Activated CD4-positive, alpha-beta T cell treated with anti-CD3 and anti-CD28 coated beads for 4 hours (primary cell): Measurements from ENCODE around the gene SERGEF.

Source experiments
- DNase-seq, 2 donors: peaks; one replicate each; pipeline ENCODE4 v3.0.0-alpha.2; 2020

SERGEF gene

DNA sequence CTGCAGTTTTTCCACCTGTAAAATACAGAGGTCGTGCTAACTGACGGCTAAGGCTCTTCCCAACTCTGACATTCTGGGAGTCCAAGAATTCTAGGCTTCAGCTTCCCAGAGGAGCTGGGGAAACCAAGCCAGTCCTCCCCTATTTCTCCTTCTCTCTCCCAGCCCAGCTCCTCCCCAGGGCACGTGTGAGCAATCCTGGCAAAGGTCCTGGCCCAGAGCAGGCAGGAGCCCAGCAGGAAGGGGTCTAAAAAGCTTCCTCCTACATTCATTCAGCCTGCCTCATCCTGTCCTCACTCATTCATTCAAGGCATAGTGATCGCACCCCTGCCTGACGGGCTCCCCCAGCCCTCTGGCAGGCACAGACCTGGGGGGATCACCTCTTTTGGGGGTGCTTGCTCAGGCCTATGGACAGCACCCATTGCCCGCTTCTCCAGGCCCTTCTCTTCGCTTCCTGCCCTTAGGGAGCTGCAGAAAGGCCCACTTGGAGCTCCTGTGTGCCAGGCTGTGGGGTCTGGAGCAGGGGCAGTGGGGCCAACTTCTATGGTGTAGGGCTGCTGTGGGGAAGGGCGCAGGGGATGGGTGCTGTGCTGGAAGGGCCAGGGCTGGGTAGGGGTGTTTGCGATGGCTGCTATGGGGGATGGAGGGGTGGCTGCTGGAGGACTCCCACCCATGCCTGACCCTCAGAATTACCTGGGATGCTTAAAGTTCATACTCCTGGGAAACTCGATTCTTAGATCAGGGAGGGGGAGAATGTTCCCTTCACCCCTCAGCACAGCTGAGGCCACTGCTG lies 268.5 kb downstream of the SERGEF start:
- no peak for DNase-seq

DNA sequence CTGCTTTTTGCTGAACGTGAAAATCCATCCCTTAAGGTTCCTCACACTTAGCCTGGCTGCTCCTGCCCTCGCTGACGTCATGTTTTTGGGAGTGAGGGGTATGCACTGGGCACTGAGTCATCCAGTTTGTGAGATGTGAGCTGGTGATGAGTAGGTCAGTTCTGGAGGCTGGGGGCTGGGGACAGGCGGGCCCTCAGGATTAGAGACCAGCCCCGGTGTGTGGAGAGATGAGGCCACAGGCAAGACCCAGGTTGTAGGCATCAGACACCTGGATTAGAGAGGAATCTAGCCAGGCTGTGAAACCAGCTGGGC lies 269.1 kb downstream of the SERGEF start:
- no peak for DNase-seq

DNA sequence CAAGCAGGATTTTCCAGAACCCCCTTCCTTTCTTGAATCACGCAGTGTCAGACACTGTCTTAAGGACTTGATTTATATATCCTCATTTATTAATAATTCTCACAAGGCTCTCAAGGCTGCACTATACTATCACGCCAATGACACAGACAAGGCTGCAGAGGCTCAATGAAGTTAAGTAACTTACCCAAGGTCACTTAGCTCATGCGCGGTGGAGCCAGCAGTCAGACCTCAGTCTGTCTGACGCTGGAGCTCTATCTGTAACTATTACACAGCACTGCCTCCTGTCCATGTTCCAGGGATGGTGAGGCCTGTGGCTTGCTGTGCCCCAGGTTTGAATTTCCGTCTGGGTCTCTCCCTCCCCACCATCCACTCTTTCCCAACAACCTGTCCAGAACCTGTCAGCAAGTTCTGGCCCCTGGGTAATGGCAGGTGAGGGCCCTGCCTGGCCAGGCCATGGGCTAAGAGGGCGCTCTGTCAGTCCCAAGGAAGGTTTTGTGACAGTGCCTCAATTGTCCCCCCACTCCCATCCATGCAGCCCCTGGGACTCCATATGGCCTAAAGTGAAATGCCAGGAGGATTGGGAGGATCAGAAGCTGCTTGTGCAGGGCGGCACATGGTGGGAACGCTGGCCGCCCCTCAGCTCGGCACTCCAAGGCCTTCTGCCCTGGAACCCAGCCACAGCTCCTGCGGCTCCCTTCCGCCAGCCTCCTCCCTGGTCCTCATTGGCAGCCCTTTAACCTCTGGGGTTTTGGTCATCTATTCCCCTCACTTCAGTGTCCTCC lies 269.6 kb downstream of the SERGEF start:
- no peak for DNase-seq

DNA sequence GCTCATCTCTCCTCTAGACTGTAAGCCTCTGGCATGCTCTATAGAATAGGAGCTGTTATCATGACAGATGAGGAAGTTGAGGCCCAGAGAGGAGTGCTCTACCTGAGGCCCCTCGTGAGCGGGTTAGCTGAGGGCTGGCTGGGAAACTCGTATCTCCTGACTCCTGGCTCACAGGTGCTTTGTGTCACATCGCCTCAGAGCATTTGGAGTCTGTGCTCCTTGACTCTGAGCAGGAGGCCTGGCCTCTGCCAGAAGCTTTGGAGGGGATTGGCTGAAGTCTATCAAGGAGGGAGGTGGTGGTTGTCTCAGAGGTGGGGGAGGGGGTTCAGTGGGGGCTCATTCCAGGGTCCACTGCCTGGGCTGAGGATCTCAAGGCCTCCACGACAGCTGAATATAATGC lies 270.8 kb downstream of the SERGEF start:
- no peak for DNase-seq

DNA sequence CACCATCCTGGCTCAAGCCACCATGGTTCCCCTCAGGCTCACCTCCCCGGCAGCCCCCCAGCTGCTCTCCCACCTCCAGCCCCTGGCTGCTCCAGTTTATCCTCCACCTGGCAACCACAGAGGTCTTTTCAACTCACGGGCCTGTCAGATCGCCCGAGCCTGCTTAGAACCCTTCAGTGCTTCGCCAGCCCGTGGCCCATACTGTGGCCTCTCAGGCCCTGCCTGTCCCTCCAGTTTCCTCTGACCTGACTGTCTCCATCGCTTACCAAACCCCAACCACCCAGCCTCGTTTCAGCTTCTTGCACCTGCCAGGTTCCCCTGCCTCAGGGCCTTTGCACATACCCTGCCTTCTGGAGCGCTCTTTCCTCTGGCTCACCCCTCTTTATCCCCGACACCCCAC lies 271.4 kb downstream of the SERGEF start:
- no peak for DNase-seq

DNA sequence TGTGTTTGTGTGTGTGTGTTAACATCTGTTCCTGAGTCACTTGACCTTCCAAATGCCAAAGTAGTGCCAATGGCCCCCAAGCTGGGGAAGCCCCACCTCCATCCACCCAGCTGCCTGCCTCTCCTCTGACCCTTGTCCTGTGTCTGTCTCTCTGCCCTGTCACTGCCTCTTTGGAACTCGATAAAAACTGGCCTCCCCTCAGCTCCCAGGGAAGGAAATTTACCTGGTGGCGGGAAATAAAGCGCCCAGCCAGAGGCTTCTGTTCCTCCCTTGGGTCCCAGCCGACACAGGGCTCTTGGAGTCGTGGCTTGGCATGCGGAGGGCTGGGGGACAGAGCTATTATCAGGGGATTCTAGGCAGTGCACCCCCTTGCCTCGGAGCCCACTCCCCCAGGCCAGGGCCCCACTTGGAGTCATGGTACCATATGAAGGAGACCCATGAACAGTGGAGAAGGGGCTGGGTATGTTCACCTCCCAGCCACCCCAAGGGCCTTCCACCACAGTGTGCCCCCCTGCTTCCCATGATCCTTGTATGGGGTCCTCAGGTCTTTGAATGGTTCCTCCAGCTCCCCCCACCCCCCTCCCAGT lies 272.1 kb downstream of the SERGEF start:
- DNase-seq = no peak

DNA sequence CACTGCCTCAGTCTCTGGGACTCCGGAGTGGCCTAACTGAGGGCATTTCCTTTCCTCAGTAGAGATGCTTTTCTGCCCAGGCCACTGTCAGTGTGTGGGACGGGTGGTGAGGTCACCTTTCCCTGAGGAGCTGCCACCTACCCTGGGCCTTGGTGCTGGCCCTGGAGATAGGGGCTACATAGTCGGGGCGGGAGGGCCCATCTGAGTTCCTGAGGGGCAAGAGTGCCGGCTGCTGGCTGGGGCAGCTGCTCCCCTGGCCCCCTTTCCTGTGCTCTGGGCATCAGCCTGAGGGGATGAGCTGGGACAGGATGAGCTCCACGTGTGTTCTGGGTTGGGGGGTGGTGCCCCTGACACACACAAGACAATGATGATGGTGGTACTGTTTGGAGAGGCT lies 272.9 kb downstream of the SERGEF start:
- no peak for DNase-seq

DNA sequence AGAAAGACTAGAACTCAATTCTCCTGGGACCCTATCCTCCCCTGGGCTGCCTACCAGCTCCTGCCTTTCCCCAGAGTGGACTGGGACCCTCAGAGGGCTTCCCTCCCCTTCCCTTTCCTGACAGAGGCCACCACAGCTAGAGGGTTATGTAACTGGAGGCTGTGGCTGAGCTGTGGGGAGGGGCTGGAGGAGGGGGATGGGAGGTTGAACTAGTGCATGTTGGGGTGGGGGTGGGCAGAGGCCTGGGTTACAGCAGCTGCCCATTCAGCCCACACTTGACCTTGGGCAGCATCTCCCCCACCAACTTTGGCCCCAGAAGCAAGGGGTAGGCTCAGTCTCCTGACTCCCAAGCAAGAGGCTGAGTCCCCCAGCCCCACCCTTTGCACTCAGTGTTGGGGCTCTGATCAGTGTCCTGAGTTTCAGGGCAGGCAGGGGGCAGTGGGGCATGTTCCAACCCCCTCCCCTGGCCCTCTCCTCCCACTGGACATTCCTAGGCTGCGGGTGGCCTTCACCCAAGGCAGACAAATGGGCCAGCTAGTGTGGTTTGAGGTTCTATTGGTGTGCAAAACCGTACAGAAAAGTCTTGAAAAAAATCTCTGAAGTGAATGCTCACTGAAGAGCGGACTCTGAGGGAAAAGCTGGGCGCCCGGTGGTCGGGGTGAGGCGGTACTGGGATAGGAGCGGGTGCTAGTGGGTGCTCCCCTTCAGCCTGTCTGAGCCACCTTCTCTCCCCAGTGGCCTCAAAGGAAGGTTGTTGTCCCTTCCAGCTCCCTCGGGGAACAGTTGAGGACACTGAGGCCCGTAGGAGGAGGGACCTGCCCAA lies 274.5 kb downstream of the SERGEF start:
- no peak for DNase-seq
